GM12892 (cell line): Measurements from ENCODE around the gene MCUR1.

Experiments
- POLR2A ChIP-seq: IDR thresholded peaks from 2 replicates; pipeline ENCODE4 v1.6.1; 2011; ENCODE audit warnings: low read depth, low read length, control low read depth
- POLR2AphosphoS5 ChIP-seq: IDR thresholded peaks from 2 replicates; pipeline ENCODE4 v1.6.1; 2011; ENCODE audit warnings: low read depth, low read length, control low read depth
- TAF1 ChIP-seq: IDR thresholded peaks from 2 replicates; pipeline ENCODE4 v1.6.1; 2011; ENCODE audit warnings: low read depth, mild to moderate bottlenecking, control low read depth, low read length, borderline replicate concordance

DNA sequence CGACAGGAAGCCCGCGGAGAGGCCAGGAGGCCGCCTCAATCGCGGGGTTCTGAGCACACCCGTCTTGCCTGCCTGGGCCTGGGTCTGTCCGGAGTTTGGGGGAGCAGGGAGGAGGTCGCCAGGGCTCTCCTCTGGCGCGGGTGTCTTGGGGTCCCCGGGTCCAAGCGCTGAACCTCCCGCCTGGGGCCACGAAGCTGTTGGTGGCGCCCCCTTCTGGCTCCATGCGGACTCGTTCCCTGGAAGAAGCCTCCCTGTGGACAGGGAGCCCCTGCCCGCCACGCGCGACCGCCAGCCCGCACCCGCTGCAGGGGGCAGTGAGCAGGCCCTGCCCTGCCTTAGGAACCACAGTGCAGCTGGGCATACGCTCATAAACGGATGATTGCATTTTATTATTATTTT, 44.7 kb downstream of the MCUR1 start:
- TF ChIP-seq POLR2AphosphoS5 (no peak), POLR2A (no peak), TAF1 (no peak)
